Left lobe of liver (tissue), 2 donors: ENCODE measurements around the gene NEURL1. TPM values are rescaled to one million over a fixed set of nuclear protein-coding genes. Genes with fewer than 3 reads are reported as not detected.
A peak's percentile ranks its signal among the peaks of the same experiment; 100 is the strongest.

ENCODE experiments used
- ATAC-seq: fragments of 200-7000 bp; cut with Tn5 transposase; one replicate; pipeline ENCODE4 v1.9.1; 2020; ENCODE audit warnings: mild to moderate bottlenecking, moderate library complexity
- DNase-seq: peaks from one replicate; pipeline ENCODE4 v3.0.0-alpha.2; 2020; ENCODE audit warnings: low spot score
- total RNA-seq: library from RNA; stranded (reverse); gene quantifications from one replicate; pipeline ENCODE4 v1.2.1, GENCODE V29; 2021
- donor health status: DM: no; HTN: no; CAD: no; lungs with moderate emphysema.
- donor health status: DM: no; HTN: yes; CAD: no.

Gene NEURL1
- total RNA-seq = 1.7 TPM

GRCh38 chr10:103493362-103493915, at the start of gene NEURL1:
Gene NEURL1 (plus strand): TSS chr10:103493705. CDS start chr10:103494388, 683 bp downstream.
- ATAC-seq (peak; percentile 39), DNase-seq (no peak)

- no peak for ATAC-seq
- no peak for DNase-seq
Measured at GRCh38 chr10:103444478-103444877, 49.0 kb upstream of the NEURL1 start.

GRCh38 chr10:103445366-103445765, 48.1 kb upstream of the NEURL1 start:
- DNase-seq (no peak), ATAC-seq (no peak)

- DNase-seq = no peak
Measured at GRCh38 chr10:103445767-103446567, 47.5 kb upstream of the NEURL1 start.

GRCh38 chr10:103447187-103447586, 46.3 kb upstream of the NEURL1 start:
- DNase-seq = no peak
- no peak for ATAC-seq

More at GRCh38 chr10:103445767-103446567, 47.5 kb upstream of the NEURL1 start:
- ATAC-seq = peak; percentile 21

GRCh38 chr10:103448746-103449145, 44.8 kb upstream of the NEURL1 start:
- ATAC-seq (no peak), DNase-seq (no peak)

- DNase-seq (no peak), ATAC-seq (no peak)
Measured at GRCh38 chr10:103449208-103450144, 44.0 kb upstream of the NEURL1 start.

- ATAC-seq = no peak
- no peak for DNase-seq
Measured at GRCh38 chr10:103450201-103450695, 43.3 kb upstream of the NEURL1 start.

GRCh38 chr10:103451091-103451813, 42.3 kb upstream of the NEURL1 start:
- peak; percentile 45 for ATAC-seq
- DNase-seq = no peak

- DNase-seq = no peak
- ATAC-seq = peak; percentile 61
Measured at GRCh38 chr10:103451831-103452505, 41.5 kb upstream of the NEURL1 start, which contains the start of gene CALHM2. Gene CALHM2 (minus strand): TSS chr10:103452370. CDS start chr10:103449941, 2,429 bp downstream.

GRCh38 chr10:103452506-103453230, 40.8 kb upstream of the NEURL1 start:
- DNase-seq = no peak
- no peak for ATAC-seq

GRCh38 chr10:103454026-103454425, 39.5 kb upstream of the NEURL1 start:
- ATAC-seq = no peak
- no peak for DNase-seq

- no peak for DNase-seq
- ATAC-seq = no peak
Measured at GRCh38 chr10:103455235-103455634, 38.3 kb upstream of the NEURL1 start.

- no peak for ATAC-seq
Measured at GRCh38 chr10:103456074-103456660, 37.3 kb upstream of the NEURL1 start.

GRCh38 chr10:103457176-103457712, 36.3 kb upstream of the NEURL1 start:
- ATAC-seq (no peak), DNase-seq (no peak)

More at GRCh38 chr10:103456074-103456660, 37.3 kb upstream of the NEURL1 start:
- DNase-seq = no peak

- no peak for ATAC-seq
Measured at GRCh38 chr10:103457896-103458583, 35.5 kb upstream of the NEURL1 start.

GRCh38 chr10:103458720-103459119, 34.8 kb upstream of the NEURL1 start, which contains the start of gene CALHM1:
Gene CALHM1 (minus strand): TSS chr10:103458900. CDS start chr10:103458751, 149 bp downstream.
- ATAC-seq (no peak), DNase-seq (no peak)

More at GRCh38 chr10:103457896-103458583, 35.5 kb upstream of the NEURL1 start:
- no peak for DNase-seq

GRCh38 chr10:103459615-103460014, 33.9 kb upstream of the NEURL1 start:
- no peak for DNase-seq
- ATAC-seq = no peak
